H9 (cell line): Measurements from ENCODE around the gene TPRG1. TPM values are rescaled to one million over a fixed set of nuclear protein-coding genes. Genes with fewer than 3 reads are reported as not detected.
A peak's percentile ranks its signal among the peaks of the same experiment; 100 is the strongest.

Experiments
- DNase-seq: peaks from one replicate; pipeline ENCODE4 v3.0.0-alpha.2; 2017
- H2AFZ ChIP-seq: one replicate; pipeline ENCODE4 v1.6.1; 2013; ENCODE audit warnings: mild to moderate bottlenecking, low read length, control low read depth, moderate library complexity
- H2AK5ac ChIP-seq: 2 replicates; pipeline ENCODE4 v1.6.1; 2013; ENCODE audit warnings: low read length, control low read depth, mixed read lengths; ENCODE audit not compliant: insufficient read length
- H2BK120ac ChIP-seq: one replicate; pipeline ENCODE4 v1.6.1; 2013; ENCODE audit warnings: low read depth, mild to moderate bottlenecking, low read length, control low read depth, inconsistent platforms; ENCODE audit not compliant: poor library complexity, severe bottlenecking
- H2BK12ac ChIP-seq: 2 replicates; pipeline ENCODE4 v1.6.1; 2013; ENCODE audit warnings: low read length, control low read depth, mixed read lengths, low read depth; ENCODE audit not compliant: insufficient read length
- H2BK15ac ChIP-seq: 2 replicates; pipeline ENCODE4 v1.6.1; 2013; ENCODE audit warnings: low read depth, low read length, control low read depth
- H2BK20ac ChIP-seq: one replicate; pipeline ENCODE4 v1.6.1; 2013; ENCODE audit warnings: low read depth, mild to moderate bottlenecking, low read length, control low read depth, inconsistent platforms; ENCODE audit not compliant: poor library complexity, severe bottlenecking
- H2BK5ac ChIP-seq: 2 replicates; pipeline ENCODE4 v1.6.1; 2013; ENCODE audit warnings: low read length, control low read depth, mixed read lengths; ENCODE audit not compliant: insufficient read length
- H3K14ac ChIP-seq: 2 replicates; pipeline ENCODE4 v1.6.1; 2013; ENCODE audit warnings: low read length, control low read depth; ENCODE audit not compliant: insufficient read depth
- H3K18ac ChIP-seq: 2 replicates; pipeline ENCODE4 v1.6.1; 2013; ENCODE audit warnings: low read depth, mild to moderate bottlenecking, mixed read lengths, low read length, control low read depth; ENCODE audit not compliant: insufficient read length
- H3K23ac ChIP-seq: 2 replicates; pipeline ENCODE4 v1.6.1; 2013; ENCODE audit warnings: low read length, control low read depth, mixed read lengths, low read depth; ENCODE audit not compliant: insufficient read length
- H3K23me2 ChIP-seq: 2 replicates; pipeline ENCODE4 v1.6.1; 2013; ENCODE audit warnings: low read depth, mild to moderate bottlenecking, mixed read lengths, low read length, control low read depth; ENCODE audit not compliant: insufficient read length, poor library complexity, severe bottlenecking
- H3K27ac ChIP-seq: 2 replicates; pipeline ENCODE4 v1.5.1; 2013; ENCODE audit warnings: low read length, control low read depth, mixed read lengths, low read depth; ENCODE audit not compliant: insufficient read length
- H3K27me3 ChIP-seq: 2 replicates; pipeline ENCODE4 v1.6.1; 2013; ENCODE audit warnings: low read length, control low read depth, inconsistent platforms; ENCODE audit not compliant: insufficient read depth
- H3K4ac ChIP-seq: 2 replicates; pipeline ENCODE4 v1.6.1; 2013; ENCODE audit warnings: low read depth, mild to moderate bottlenecking, control low read depth, inconsistent platforms, low read length, moderate library complexity
- H3K4me1 ChIP-seq: 2 replicates; pipeline ENCODE4 v1.6.1; 2013; ENCODE audit warnings: low read length, control low read depth, inconsistent platforms; ENCODE audit not compliant: insufficient read depth
- H3K4me2 ChIP-seq: 2 replicates; pipeline ENCODE4 v1.6.1; 2013; ENCODE audit warnings: low read length, control low read depth, mixed read lengths; ENCODE audit not compliant: insufficient read length, insufficient read depth
- H3K56ac ChIP-seq: 2 replicates; pipeline ENCODE4 v1.6.1; 2013; ENCODE audit warnings: low read depth, mild to moderate bottlenecking, mixed read lengths, low read length, control low read depth; ENCODE audit not compliant: insufficient read length
- H3K79me1 ChIP-seq: 2 replicates; pipeline ENCODE4 v1.6.1; 2013; ENCODE audit warnings: low read depth, mild to moderate bottlenecking, moderate library complexity, low read length, control low read depth, inconsistent platforms; ENCODE audit not compliant: insufficient read depth, poor library complexity, severe bottlenecking
- H3K79me2 ChIP-seq: 2 replicates; pipeline ENCODE4 v1.6.1; 2013; ENCODE audit warnings: low read length, control low read depth, inconsistent platforms; ENCODE audit not compliant: insufficient read depth
- H3K9ac ChIP-seq: 2 replicates; pipeline ENCODE4 v1.6.1; 2013; ENCODE audit warnings: low read length, control low read depth, mixed read lengths; ENCODE audit not compliant: insufficient read length; ENCODE audit errors: extremely low read depth
- H3K9me3 ChIP-seq: one replicate; pipeline ENCODE4 v1.6.1; 2013; ENCODE audit warnings: low read depth, low read length, inconsistent platforms; ENCODE audit not compliant: control insufficient read depth
- H3T11ph ChIP-seq: one replicate; pipeline ENCODE4 v1.6.1; 2013; ENCODE audit warnings: mild to moderate bottlenecking, low read length, control low read depth, inconsistent platforms
- H4K20me1 ChIP-seq: one replicate; pipeline ENCODE4 v1.6.1; 2013; ENCODE audit not compliant: control insufficient read depth, insufficient read length, insufficient read depth
- H4K5ac ChIP-seq: 2 replicates; pipeline ENCODE4 v1.6.1; 2013; ENCODE audit warnings: low read depth, mild to moderate bottlenecking, mixed read lengths, low read length, control low read depth; ENCODE audit not compliant: insufficient read length
- H4K8ac ChIP-seq: replicated peaks from 2 replicates; pipeline ENCODE4 v1.6.1; 2013; ENCODE audit warnings: low read length, control low read depth, mixed read lengths, low read depth; ENCODE audit not compliant: insufficient read length
- H4K91ac ChIP-seq: 2 replicates; pipeline ENCODE4 v1.6.1; 2013; ENCODE audit warnings: low read depth, mild to moderate bottlenecking, moderate library complexity, mixed read lengths, low read length, control low read depth; ENCODE audit not compliant: insufficient read length
- H3K27ac Mint-ChIP-seq, 3 experiments: 2 replicates in 2 of 3; 3 replicates in 1 of 3; pipeline ENCODE4 v1.8.0; 2020 to 2021; ENCODE audit warnings: mixed read lengths in 3 of 3, mild to moderate bottlenecking in 1 of 3, moderate library complexity in 1 of 3
- H3K27me3 Mint-ChIP-seq: 2 replicates; pipeline ENCODE4 v1.8.0; 2021; ENCODE audit warnings: low read depth, mild to moderate bottlenecking, moderate library complexity, mixed read lengths
- H3K36me3 Mint-ChIP-seq, 3 experiments: 2 replicates in 2 of 3; 3 replicates in 1 of 3; pipeline ENCODE4 v1.8.0; 2020 to 2021; ENCODE audit warnings: low read depth in 3 of 3, mixed read lengths in 3 of 3; ENCODE audit not compliant: insufficient read depth in 1 of 3
- H3K4me1 Mint-ChIP-seq, 2 experiments: 2 replicates each; pipeline ENCODE4 v1.8.0; 2020; ENCODE audit warnings: mixed read lengths in 2 of 2
- H3K4me3 Mint-ChIP-seq, 2 experiments: 2 replicates in 1 of 2; 3 replicates in 1 of 2; pipeline ENCODE4 v1.8.0; 2020 to 2021; ENCODE audit warnings: mild to moderate bottlenecking in 2 of 2, mixed read lengths in 2 of 2, moderate library complexity in 1 of 2
- H3K9me3 Mint-ChIP-seq, 2 experiments: 2 replicates in 1 of 2; 3 replicates in 1 of 2; pipeline ENCODE4 v1.8.0; 2020; ENCODE audit warnings: mild to moderate bottlenecking in 2 of 2, mixed read lengths in 2 of 2, moderate library complexity in 1 of 2
- WGBS: extraction: QIAGEN DNeasy Blood & Tissue Kit; methylation state at CpG from one replicate; pipeline ENCODE4 v1.1.7; 2013; ENCODE audit warnings: missing lambda C conversion rate, low lambda C conversion rate, mixed read lengths; ENCODE audit not compliant: insufficient read length; ENCODE audit errors: extremely low coverage; 5-methylcytosine and 5-hydroxymethylcytosine counted together
- total RNA-seq: library from RNA; stranded (reverse); gene quantifications from 2 replicates; pipeline ENCODE4 v1.2.1, GENCODE V29; 2021
- TF ChIP-seq, protein P1 (sequence below): fragments of 200-600 bp; sonication (generic); conservative IDR thresholded peaks from 3 replicates; pipeline ENCODE4 v1.8.0; 2021; ENCODE audit warnings: antibody characterized with exemption, mild to moderate bottlenecking

Gene TPRG1
- total RNA-seq, 1 experiment from 2014 or later = 0.66 TPM

DNA sequence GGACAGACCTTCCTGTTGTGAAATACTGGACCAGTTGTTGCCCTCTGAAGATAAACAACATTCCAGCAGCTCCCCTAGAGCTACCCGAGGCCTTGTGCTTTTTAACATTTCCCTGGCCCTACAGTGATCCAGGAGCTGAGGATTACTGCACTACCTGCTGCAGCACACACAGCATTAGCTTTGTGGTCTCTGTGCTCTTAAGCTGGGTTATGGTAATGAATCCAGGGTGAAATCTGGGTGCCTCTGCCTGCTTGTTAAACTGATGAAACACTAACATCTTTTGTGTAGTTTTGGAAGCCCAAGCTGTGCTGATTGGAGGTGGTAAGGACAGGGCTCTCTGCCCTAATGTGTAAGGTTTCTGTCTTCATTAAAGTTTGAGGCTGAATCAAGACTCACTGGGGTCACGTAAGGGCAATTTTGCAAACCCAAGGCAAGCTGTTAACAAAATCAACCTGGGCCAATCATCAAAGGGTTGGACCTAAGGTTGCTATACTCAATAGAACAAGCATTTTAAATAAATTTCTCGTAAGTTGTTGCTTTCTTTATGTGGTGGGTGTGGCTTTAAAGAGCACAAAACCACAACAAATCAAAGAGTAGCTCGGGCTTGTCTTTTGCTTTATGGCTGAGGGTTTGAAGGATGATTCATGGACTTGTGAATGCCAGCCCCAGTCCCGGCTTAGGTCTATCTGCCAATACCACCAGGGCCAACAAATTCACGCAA lies 183.9 kb downstream of the TPRG1 start:
- no peak overlapping the region for H4K91ac ChIP-seq
- H3K4me2 ChIP-seq = no peak overlapping the region
- no peaks in the 10 kb centered on the region; the same call in 1 of the 2 replicates for H3K4me1 ChIP-seq
- TF ChIP-seq, protein P1, sequence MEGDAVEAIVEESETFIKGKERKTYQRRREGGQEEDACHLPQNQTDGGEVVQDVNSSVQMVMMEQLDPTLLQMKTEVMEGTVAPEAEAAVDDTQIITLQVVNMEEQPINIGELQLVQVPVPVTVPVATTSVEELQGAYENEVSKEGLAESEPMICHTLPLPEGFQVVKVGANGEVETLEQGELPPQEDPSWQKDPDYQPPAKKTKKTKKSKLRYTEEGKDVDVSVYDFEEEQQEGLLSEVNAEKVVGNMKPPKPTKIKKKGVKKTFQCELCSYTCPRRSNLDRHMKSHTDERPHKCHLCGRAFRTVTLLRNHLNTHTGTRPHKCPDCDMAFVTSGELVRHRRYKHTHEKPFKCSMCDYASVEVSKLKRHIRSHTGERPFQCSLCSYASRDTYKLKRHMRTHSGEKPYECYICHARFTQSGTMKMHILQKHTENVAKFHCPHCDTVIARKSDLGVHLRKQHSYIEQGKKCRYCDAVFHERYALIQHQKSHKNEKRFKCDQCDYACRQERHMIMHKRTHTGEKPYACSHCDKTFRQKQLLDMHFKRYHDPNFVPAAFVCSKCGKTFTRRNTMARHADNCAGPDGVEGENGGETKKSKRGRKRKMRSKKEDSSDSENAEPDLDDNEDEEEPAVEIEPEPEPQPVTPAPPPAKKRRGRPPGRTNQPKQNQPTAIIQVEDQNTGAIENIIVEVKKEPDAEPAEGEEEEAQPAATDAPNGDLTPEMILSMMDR = no peak
- H3K23me2 ChIP-seq = no peaks in the 10 kb centered on the region
- H3K14ac ChIP-seq = no peak overlapping the region
- no peak overlapping the region for H2BK5ac ChIP-seq
- no peak overlapping the region for H3K56ac ChIP-seq
- no peak overlapping the region for H3K27ac ChIP-seq
- H3K18ac ChIP-seq = peak overlapping the region; percentile 6
- H4K5ac ChIP-seq = no peak overlapping the region
- no peak overlapping the region for H2AK5ac ChIP-seq
- Mint-ChIP-seq H3K27me3 (no peaks in the 10 kb centered on the region; the same call in 1 of the 2 replicates), H3K4me1 (peaks cover 13 to 14% of the 10 kb centered on the region in 2 experiments), H3K9me3 (no peaks in the 10 kb centered on the region), H3K36me3 (no peaks in the 10 kb centered on the region), H3K4me3 (no peak overlapping the region), H3K27ac (peak overlapping the region in 2 of 3 experiments; percentile 49 to 79; a peak in 3 of 7 replicates)
- H3K9me3 ChIP-seq = no peaks in the 10 kb centered on the region
- no peak overlapping the region for H3K9ac ChIP-seq
- no peaks in the 10 kb centered on the region for H4K20me1 ChIP-seq
- H2BK120ac ChIP-seq = no peak overlapping the region
- no peak overlapping the region for H3K4ac ChIP-seq
- no peaks in the 10 kb centered on the region for H3K79me1 ChIP-seq
- H2BK15ac ChIP-seq = no peak overlapping the region
- H4K8ac ChIP-seq = no peak overlapping the region
- no peak overlapping the region for H2BK20ac ChIP-seq
- no peak overlapping the region for H3T11ph ChIP-seq
- no peak overlapping the region for H3K23ac ChIP-seq
- peak overlapping the region; percentile 74 for H2AFZ ChIP-seq
- H3K27me3 ChIP-seq = no peaks in the 10 kb centered on the region
- peak; percentile 30 for DNase-seq
- WGBS = no CpG with 5 or more reads among the region's 6 CpGs
- no peaks in the 10 kb centered on the region for H3K79me2 ChIP-seq
- no peak overlapping the region for H2BK12ac ChIP-seq
